Right lobe of liver (tissue), 6 donors: Measurements from ENCODE around the gene PLPPR5. TPM values are rescaled to one million over a fixed set of nuclear protein-coding genes. Genes with fewer than 3 reads are reported as not detected.

ENCODE experiments used
- ATAC-seq, 4 donors: fragments of 200-7000 bp; cut with Tn5 transposase; one replicate each; pipeline ENCODE4 v1.9.1; 2020; ENCODE audit warnings: mild to moderate bottlenecking in 4 of 4, moderate library complexity in 4 of 4
- DNase-seq, 3 donors: peaks; one replicate each; pipeline ENCODE4 v3.0.0-alpha.2; 2020
- H3K27ac ChIP-seq, 3 donors: fragments of 200-600 bp; one replicate each; pipeline ENCODE4 v1.8.0; 2022
- H3K27me3 ChIP-seq, 2 donors: fragments of 200-600 bp; one replicate each; pipeline ENCODE4 v1.8.0; 2022
- H3K36me3 ChIP-seq, 4 donors: fragments of 200-600 bp; sonication (generic) in 1 of 4; one replicate each; pipeline versions ENCODE4 v1.5.1 to v1.8.0; 2017 to 2022; ENCODE audit warnings: control low read depth in 1 of 4
- H3K4me1 ChIP-seq, 4 donors: fragments of 200-600 bp; sonication (generic) in 1 of 4; one replicate each; pipeline versions ENCODE4 v1.5.1 to v1.8.0; 2017 to 2022; ENCODE audit warnings: control low read depth in 1 of 4
- H3K4me3 ChIP-seq, 3 donors: fragments of 200-600 bp; one replicate each; pipeline ENCODE4 v1.8.0; 2022
- H3K9me3 ChIP-seq, 4 donors: fragments of 200-600 bp; sonication (generic) in 1 of 4; one replicate each; pipeline versions ENCODE4 v1.5.1 to v1.8.0; 2017 to 2022; ENCODE audit warnings: control low read depth in 1 of 4
- CTCF ChIP-seq, 4 donors: fragments of 200-600 bp in 3 of 4; fragments of 450-650 bp in 1 of 4; IDR thresholded peaks; one replicate each; pipeline versions ENCODE4 v1.5.1 to v1.8.0; 2016 to 2022; ENCODE audit warnings: antibody characterized with exemption in 4 of 4, mild to moderate bottlenecking in 2 of 4
- POLR2A ChIP-seq: fragments of 450-650 bp; IDR thresholded peaks from one replicate; pipeline ENCODE4 v1.6.1; 2017; ENCODE audit warnings: antibody characterized with exemption, mild to moderate bottlenecking
- WGBS: methylation state at CpG from one replicate; pipeline ENCODE4 v1.1.6; 2018; ENCODE audit warnings: low coverage, low lambda C conversion rate; ENCODE audit not compliant: insufficient coverage; ENCODE audit errors: missing lambda C conversion rate; 5-methylcytosine and 5-hydroxymethylcytosine counted together
- intact Hi-C, 2 donors: fragments of 100-400 bp; cut with DNase I; formaldehyde crosslinking; loops; one replicate each; pipeline versions ENCODE4 v1.11.2 to v1.14.1; 2022
- total RNA-seq, 6 experiments: library from RNA; depleted of rRNA in 2 of 6; stranded (reverse); fragments of >200 nt in 2 of 6; fragmentation: NEBNext Ultra II Directional in 3 of 6; extraction: Animal tissue kit (Norgen Biotek cat#: 25700) in 3 of 6; gene quantifications; one replicate each; pipeline versions ENCODE4 v1.1.0 to v1.2.4, GENCODE V29; 2016 to 2023
- donor health status: DM: no; HTN: yes; CAD: no.
- donor health status: DM: no; HTN: no; CAD: no.
- donor health status: DM: no; HTN: no; CAD: no.
- donor health status: DM: no; HTN: yes; CAD: no.
- donor health status: DM: no; HTN: yes; CAD: no.

Gene PLPPR5
- total RNA-seq, 6 experiments from 2014 or later = not detected

DNA sequence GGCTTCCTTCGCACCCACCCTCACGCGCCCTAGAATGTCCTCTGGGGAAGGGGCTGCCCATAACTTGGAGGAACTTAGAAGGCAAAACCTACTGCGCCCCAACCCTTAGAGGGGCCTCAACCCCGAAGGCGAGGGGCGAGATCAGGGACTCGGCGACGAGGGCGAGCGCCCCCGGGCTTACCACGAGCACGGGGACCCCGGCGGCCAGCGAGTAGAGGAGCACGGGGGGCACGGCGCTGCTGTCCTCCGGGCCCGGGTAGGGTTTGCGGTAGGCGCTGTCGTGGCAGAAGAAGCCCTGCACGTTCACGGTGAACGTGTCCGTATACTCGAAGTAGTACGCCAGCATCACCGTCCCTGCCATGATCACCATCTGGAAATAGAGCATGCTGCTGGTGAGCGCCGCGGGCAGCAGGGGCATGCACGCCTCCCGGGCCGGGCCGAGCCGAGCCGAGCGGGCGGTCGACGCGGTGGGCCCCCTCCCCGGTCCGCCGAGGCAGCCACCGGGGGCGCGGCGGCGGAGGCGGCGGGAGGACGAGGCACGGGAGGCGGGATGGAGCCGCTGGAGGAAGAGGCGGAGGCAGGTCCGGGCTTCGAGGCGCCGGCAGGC lies 304 bp downstream of the PLPPR5 start:
- intact Hi-C loops = no loop called here
- ATAC-seq (peak in 2 of 4 donors; percentile 28 to 45), DNase-seq (peak in 2 of 3 donors; percentile 18 to 41)
- Histone ChIP-seq H3K4me3 (peak overlapping the region in 1 of 3 donors; percentile 40), H3K4me1 (peaks cover 0 to 13% (median 0%) of the 10 kb centered on the region in 4 donors), H3K9me3 (no peaks in the 10 kb centered on the region), H3K27me3 (peaks cover 3 to 18% of the 10 kb centered on the region in 2 donors), H3K36me3 (no peaks in the 10 kb centered on the region), H3K27ac (no peak overlapping the region)
- WGBS = 0% methylated on average over 3 of the region's 66 CpGs
- TF ChIP-seq CTCF (IDR thresholded peaks at IDR 0.05) (no peak), POLR2A (no peak)

GRCh38 chr1:99003581-99004253 lies 944 bp downstream of the PLPPR5 start:
- Histone ChIP-seq H3K4me1 (peaks cover 0 to 13% (median 0%) of the 10 kb centered on the region in 4 donors), H3K27me3 (peaks cover 3 to 18% of the 10 kb centered on the region in 2 donors), H3K4me3 (no peak overlapping the region), H3K9me3 (no peaks in the 10 kb centered on the region), H3K27ac (no peak overlapping the region), H3K36me3 (no peaks in the 10 kb centered on the region)
- TF ChIP-seq CTCF (IDR thresholded peaks at IDR 0.05) (no peak), POLR2A (no peak)
- ATAC-seq (no peak), DNase-seq (peak in 1 of 3 donors; percentile 19)
- 12% methylated on average over 19 of the region's 20 CpGs for WGBS
- intact Hi-C loops = no loop called here

GRCh38 chr1:98992844-98993243 lies 11.8 kb downstream of the PLPPR5 start:
- H3K27ac ChIP-seq = no peak overlapping the region
- ATAC-seq (no peak), DNase-seq (no peak)
- intact Hi-C loops = no loop called here
- TF ChIP-seq CTCF (IDR thresholded peaks at IDR 0.05) = no peak
- TF ChIP-seq POLR2A = no peak
- no peaks in the 10 kb centered on the region for H3K36me3 ChIP-seq
- H3K4me1 ChIP-seq = no peaks in the 10 kb centered on the region
- no peak overlapping the region for H3K4me3 ChIP-seq
- no peaks in the 10 kb centered on the region for H3K9me3 ChIP-seq
- no peaks in the 10 kb centered on the region for H3K27me3 ChIP-seq
- WGBS = 49% methylated on average over 3 of the region's 3 CpGs

DNA sequence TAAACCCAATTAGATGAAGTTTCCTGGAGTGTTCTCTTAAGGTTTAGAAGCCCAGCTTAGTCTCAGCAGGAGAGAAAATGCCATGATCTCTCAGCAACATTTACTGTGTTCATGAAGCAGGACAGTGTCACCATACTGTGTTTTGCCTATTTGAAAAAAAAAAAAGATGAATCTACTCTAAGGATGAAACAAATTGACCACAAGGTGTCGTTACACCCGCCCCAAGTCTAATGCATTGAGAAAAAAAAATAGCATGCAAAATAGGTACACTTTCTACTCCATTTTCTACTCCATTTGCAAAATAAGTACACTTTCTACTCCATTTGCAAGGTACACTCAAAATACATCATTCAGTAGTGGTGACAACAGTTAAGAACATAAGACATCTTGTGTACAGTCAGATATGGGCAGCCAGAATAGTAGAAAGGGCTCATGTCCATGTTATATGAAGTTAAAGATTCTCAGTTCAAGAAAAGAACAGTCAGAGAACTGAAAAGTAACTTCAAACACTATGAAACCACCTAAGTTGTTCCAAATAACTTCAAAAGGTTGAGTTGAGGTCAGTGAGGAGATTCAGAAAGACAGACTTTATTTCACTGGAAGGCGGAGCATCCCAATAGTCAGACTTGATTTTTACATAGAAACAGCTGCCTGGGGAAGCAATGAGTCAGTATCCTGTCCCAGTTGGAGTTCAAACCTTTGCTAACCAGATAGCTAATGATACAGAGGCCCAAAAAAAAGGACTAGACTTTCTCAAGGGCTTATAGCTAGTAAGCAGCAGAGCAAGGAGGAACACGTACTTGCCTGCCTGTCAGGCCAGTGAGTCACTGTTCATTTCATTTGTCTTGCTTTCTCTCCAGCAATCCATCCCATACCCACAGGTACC lies 13.3 kb downstream of the PLPPR5 start:
- Histone ChIP-seq H3K4me1 (no peaks in the 10 kb centered on the region), H3K9me3 (no peaks in the 10 kb centered on the region), H3K27me3 (no peaks in the 10 kb centered on the region), H3K27ac (no peak overlapping the region), H3K4me3 (no peak overlapping the region), H3K36me3 (no peaks in the 10 kb centered on the region)
- intact Hi-C loops = no loop called here
- no peak for DNase-seq
- 50% methylated on average over 4 of the region's 4 CpGs for WGBS
- TF ChIP-seq CTCF (IDR thresholded peaks at IDR 0.05) (peak in 2 of 4 donors; percentile 10 to 12), POLR2A (no peak)
- ATAC-seq = no peak
